ENCODE measurements around the gene KRTAP19-3. TPM values are rescaled to one million over a fixed set of nuclear protein-coding genes. Genes with fewer than 3 reads are reported as not detected.
"Not testable (repeated sequence)": the region's sequence is repeated elsewhere in the genome, so short reads cannot be mapped to it uniquely, and the experiment has no call there.

Gene KRTAP19-3
- total RNA-seq = not detected

DNA sequence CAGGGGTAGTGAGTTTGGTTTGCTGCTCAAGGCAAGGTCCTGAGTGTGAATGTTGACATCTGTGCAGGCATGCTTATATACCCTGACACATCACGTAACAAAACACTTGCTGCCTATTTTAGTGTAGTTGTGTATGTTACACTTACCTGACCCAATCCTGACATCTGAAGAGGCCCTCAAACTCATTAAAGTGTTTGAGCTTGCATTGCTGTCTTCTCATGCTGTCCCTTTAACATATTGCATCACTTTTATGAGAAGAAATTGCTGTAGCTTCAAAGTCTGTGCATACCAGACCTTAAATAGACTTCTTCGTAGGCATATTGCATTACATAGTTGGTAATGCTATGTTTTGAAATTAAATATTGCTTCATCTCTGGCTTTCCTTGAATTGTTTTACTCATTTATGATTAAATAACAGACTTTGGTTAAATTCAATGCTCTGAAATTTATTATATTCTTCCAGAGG, at the start of gene KRTAP19-3:
KRTAP19-3 (minus strand) TSS at position 51 of the 466 bp plus-strand sequence. CDS start 56 bp downstream, outside the sequence.
- WGBS, 2 donors = 69 to 80% methylated on average over 2 of the region's 2 CpGs
- no peak within 1 kb of the TSS for H3K27ac ChIP-seq
- H3K4me3 ChIP-seq = no peak within 1 kb of the TSS
- H3K9me3 ChIP-seq = no peaks in the 10 kb centered on the region
- H3K36me3 ChIP-seq = no peaks in the 10 kb centered on the region
- H3K27me3 ChIP-seq = no peaks in the 10 kb centered on the region
- no peak for ATAC-seq (ENCODE audit: low FRiP score in 2 of 2)
- no peak for TF ChIP-seq POLR2AphosphoS5 (IDR thresholded peaks at IDR 0.05)
- no peak for TF ChIP-seq EP300 (IDR thresholded peaks at IDR 0.05)
- TF ChIP-seq, protein P1, sequence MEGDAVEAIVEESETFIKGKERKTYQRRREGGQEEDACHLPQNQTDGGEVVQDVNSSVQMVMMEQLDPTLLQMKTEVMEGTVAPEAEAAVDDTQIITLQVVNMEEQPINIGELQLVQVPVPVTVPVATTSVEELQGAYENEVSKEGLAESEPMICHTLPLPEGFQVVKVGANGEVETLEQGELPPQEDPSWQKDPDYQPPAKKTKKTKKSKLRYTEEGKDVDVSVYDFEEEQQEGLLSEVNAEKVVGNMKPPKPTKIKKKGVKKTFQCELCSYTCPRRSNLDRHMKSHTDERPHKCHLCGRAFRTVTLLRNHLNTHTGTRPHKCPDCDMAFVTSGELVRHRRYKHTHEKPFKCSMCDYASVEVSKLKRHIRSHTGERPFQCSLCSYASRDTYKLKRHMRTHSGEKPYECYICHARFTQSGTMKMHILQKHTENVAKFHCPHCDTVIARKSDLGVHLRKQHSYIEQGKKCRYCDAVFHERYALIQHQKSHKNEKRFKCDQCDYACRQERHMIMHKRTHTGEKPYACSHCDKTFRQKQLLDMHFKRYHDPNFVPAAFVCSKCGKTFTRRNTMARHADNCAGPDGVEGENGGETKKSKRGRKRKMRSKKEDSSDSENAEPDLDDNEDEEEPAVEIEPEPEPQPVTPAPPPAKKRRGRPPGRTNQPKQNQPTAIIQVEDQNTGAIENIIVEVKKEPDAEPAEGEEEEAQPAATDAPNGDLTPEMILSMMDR (IDR thresholded peaks at IDR 0.05) = no peak
- TF ChIP-seq POLR2A (IDR thresholded peaks at IDR 0.05) = no peak
- H3K4me1 ChIP-seq = no peaks in the 10 kb centered on the region
- no peak for DNase-seq

DNA sequence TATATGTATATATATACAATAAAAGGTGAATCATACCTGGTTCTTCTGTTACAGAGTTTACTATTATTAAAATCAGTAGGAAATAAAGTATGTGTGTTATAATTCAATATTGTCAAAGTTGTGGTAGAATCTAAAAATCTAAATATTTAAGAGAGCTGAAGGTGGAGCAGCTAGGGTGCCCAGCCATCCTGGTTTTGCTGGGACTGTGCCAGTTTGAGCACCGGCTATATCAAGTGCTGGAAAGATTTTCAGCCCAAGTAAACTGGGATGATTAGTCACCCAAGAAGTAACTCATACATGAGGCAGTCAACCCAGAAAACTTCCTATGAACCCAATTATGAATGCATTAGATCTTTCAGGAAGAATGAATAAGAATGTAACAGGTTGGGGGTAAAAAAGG, 27.1 kb upstream of the KRTAP19-3 start:
- Histone ChIP-seq H3K27me3 (no peaks in the 10 kb centered on the region), H3K9me3 (no peaks in the 10 kb centered on the region), H3K4me3 (no peak overlapping the region), H3K4me1 (no peaks in the 10 kb centered on the region), H3K36me3 (no peaks in the 10 kb centered on the region), H3K27ac (no peak overlapping the region)
- 88 to 93% methylated on average over 1 of the region's 1 CpG for WGBS, 2 donors
- ATAC-seq (ENCODE audit: low FRiP score in 2 of 2) = no peak
- DNase-seq = no peak
- TF ChIP-seq POLR2A (IDR thresholded peaks at IDR 0.05) (no peak), POLR2AphosphoS5 (IDR thresholded peaks at IDR 0.05) (no peak), EP300 (IDR thresholded peaks at IDR 0.05) (no peak)
- TF ChIP-seq, protein P1 (IDR thresholded peaks at IDR 0.05) = no peak

- TF ChIP-seq POLR2AphosphoS5 (IDR thresholded peaks at IDR 0.05) (no peak), POLR2A (IDR thresholded peaks at IDR 0.05) (no peak), EP300 (IDR thresholded peaks at IDR 0.05) (no peak)
- TF ChIP-seq, protein P1 (IDR thresholded peaks at IDR 0.05) = no peak
- no peaks in the 10 kb centered on the region for H3K9me3 ChIP-seq
- H3K4me3 ChIP-seq = no peak overlapping the region
- no peak for DNase-seq
- WGBS, 2 donors = 62 to 76% methylated on average over 1 of the region's 1 CpG
- no peaks in the 10 kb centered on the region for H3K36me3 ChIP-seq
- no peak for ATAC-seq (ENCODE audit: low FRiP score in 2 of 2)
- H3K27ac ChIP-seq = no peak overlapping the region
- H3K27me3 ChIP-seq = no peaks in the 10 kb centered on the region
- no peaks in the 10 kb centered on the region for H3K4me1 ChIP-seq
These were observed 23.9 kb upstream of the KRTAP19-3 start for GRCh38 chr21:30515681-30516080.

GRCh38 chr21:30505621-30506205, 13.9 kb upstream of the KRTAP19-3 start:
- 27 to 32% methylated on average over 4 of the region's 4 CpGs for WGBS, 2 donors
- not testable (repeated sequence) for H3K4me3 ChIP-seq; H3K4me1 ChIP-seq; H3K9me3 ChIP-seq; H3K27me3 ChIP-seq; H3K36me3 ChIP-seq; DNase-seq; ATAC-seq (ENCODE audit: low FRiP score in 2 of 2); H3K27ac ChIP-seq
- TF ChIP-seq, protein P1 (IDR thresholded peaks at IDR 0.05) = peak in 2 of 6 experiments; percentile 7 to 31

DNA sequence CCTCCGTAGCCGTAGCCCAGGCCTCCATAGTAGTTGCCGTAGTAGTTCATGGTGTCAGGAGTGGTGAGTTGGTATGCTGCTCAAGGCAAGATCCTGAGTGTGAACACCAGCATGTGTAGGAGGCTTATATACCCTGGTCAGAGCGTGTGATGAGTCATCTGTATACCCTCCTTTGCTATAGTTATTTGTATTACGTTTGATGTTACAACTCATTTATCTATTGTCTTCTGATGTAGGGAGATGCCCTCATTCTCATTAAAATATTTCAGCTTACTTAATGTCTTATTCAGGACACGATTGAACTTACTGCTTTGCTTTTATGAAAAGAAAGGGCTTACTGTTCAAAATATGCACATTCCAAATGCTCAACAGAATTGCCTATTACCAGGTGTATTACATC, 10.2 kb upstream of the KRTAP19-3 start, which contains the start of gene KRTAP19-5:
KRTAP19-5 (minus strand) TSS at position 101 of the 400 bp plus-strand sequence; CDS start at position 50, 51 bp downstream.
- TF ChIP-seq, protein P1 (IDR thresholded peaks at IDR 0.05) = no peak
- TF ChIP-seq POLR2A (IDR thresholded peaks at IDR 0.05) (no peak), EP300 (IDR thresholded peaks at IDR 0.05) (no peak), POLR2AphosphoS5 (IDR thresholded peaks at IDR 0.05) (no peak)
- Histone ChIP-seq H3K27ac (no peak within 1 kb of the TSS), H3K9me3 (no peaks in the 10 kb centered on the region), H3K4me1 (no peaks in the 10 kb centered on the region), H3K27me3 (no peaks in the 10 kb centered on the region), H3K36me3 (no peaks in the 10 kb centered on the region), H3K4me3 (no peak within 1 kb of the TSS)
- DNase-seq (no peak), ATAC-seq (ENCODE audit: low FRiP score in 2 of 2) (no peak)
- WGBS, 2 donors = 78 to 87% methylated on average over 6 of the region's 6 CpGs

Measured in upper lobe of left lung (tissue), 6 donors.